ENCODE measurements around the gene ADGRA1. TPM values are rescaled to one million over a fixed set of nuclear protein-coding genes. Genes with fewer than 3 reads are reported as not detected.

The ADGRA1 gene
- total and polyA plus RNA-seq, 10 of the 15 experiments (the other 5 are each of a cell fraction or from before 2014, with no cell fraction given), result not detected

- Histone ChIP-seq H3K79me2 (ENCODE audit: control insufficient read depth, insufficient read depth, low read length) (no peaks in the 10 kb centered on the region), H4K20me1 (ENCODE audit: control insufficient read depth, insufficient read depth) (no peaks in the 10 kb centered on the region), H3K27me3 (replicated peaks in 1 of 2; ENCODE audit: control insufficient read depth in 2 of 2, insufficient read depth in 2 of 2, low read length in 1 of 2) (no peaks in the 10 kb centered on the region), H3K27ac (ENCODE audit: control insufficient read depth, insufficient read depth) (no peak overlapping the region), H3K9me3 (replicated peaks; ENCODE audit: control insufficient read depth, insufficient read depth, low read length) (no peaks in the 10 kb centered on the region; the same call in 2 of the 3 replicates), H3K9ac (ENCODE audit: control insufficient read depth, insufficient read depth, low read length) (no peak overlapping the region), H2AFZ (ENCODE audit: control insufficient read depth, low read depth, low read length) (no peak overlapping the region), H3K4me2 (ENCODE audit: control insufficient read depth, insufficient read depth) (no peak overlapping the region), H3K4me3 (no peak overlapping the region), H3K4me1 (ENCODE audit: control insufficient read depth, insufficient read depth, low read length) (no peaks in the 10 kb centered on the region), H3K36me3 (ENCODE audit: control insufficient read depth in 2 of 2, insufficient read depth in 2 of 2, low read length in 1 of 2) (no peaks in the 10 kb centered on the region)
- WGBS (ENCODE audit: insufficient coverage, insufficient replicate concordance, low lambda C conversion rate, missing lambda C conversion rate), result 52% methylated on average over 30 of the region's 30 CpGs
- intact Hi-C loops (cut with micrococcal nuclease; ENCODE audit: unreplicated experiment) (no loop called here), in situ Hi-C loops (cut with MboI) (no loop called here)
- ATAC-seq (no peak), DNase-seq (ENCODE audit: low read depth, low spot score) (no peak), FAIRE-seq (no peak)
- CTCF ChIA-PET, result no interaction called here
- POLR2A ChIA-PET, result no interaction called here
- RAD21 ChIA-PET (ENCODE audit: unreplicated experiment), result no interaction called here
- SMC1A ChIA-PET (ENCODE audit: uncharacterized antibody, unreplicated experiment), result no interaction called here
- BruUV-seq (replicated peaks), result no TSS peak
- TF ChIP-seq, protein P1, sequence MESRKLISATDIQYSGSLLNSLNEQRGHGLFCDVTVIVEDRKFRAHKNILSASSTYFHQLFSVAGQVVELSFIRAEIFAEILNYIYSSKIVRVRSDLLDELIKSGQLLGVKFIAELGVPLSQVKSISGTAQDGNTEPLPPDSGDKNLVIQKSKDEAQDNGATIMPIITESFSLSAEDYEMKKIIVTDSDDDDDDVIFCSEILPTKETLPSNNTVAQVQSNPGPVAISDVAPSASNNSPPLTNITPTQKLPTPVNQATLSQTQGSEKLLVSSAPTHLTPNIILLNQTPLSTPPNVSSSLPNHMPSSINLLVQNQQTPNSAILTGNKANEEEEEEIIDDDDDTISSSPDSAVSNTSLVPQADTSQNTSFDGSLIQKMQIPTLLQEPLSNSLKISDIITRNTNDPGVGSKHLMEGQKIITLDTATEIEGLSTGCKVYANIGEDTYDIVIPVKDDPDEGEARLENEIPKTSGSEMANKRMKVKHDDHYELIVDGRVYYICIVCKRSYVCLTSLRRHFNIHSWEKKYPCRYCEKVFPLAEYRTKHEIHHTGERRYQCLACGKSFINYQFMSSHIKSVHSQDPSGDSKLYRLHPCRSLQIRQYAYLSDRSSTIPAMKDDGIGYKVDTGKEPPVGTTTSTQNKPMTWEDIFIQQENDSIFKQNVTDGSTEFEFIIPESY (IDR thresholded peaks at IDR 0.05), result no peak
- TF ChIP-seq, protein P2, sequence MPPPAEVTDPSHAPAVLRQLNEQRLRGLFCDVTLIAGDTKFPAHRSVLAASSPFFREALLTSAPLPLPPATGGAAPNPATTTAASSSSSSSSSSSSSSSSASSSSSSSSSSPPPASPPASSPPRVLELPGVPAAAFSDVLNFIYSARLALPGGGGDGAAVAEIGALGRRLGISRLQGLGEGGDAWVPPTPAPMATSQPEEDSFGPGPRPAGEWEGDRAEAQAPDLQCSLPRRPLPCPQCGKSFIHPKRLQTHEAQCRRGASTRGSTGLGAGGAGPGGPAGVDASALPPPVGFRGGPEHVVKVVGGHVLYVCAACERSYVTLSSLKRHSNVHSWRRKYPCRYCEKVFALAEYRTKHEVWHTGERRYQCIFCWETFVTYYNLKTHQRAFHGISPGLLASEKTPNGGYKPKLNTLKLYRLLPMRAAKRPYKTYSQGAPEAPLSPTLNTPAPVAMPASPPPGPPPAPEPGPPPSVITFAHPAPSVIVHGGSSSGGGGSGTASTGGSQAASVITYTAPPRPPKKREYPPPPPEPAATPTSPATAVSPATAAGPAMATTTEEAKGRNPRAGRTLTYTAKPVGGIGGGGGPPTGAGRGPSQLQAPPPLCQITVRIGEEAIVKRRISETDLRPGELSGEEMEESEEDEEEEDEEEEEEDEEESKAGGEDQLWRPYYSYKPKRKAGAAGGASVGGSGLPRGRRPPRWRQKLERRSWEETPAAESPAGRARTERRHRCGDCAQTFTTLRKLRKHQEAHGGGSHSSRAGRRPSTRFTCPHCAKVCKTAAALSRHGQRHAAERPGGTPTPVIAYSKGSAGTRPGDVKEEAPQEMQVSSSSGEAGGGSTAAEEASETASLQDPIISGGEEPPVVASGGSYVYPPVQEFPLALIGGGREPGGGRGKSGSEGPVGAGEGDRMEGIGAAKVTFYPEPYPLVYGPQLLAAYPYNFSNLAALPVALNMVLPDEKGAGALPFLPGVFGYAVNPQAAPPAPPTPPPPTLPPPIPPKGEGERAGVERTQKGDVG (CRISPR knock-in tag; IDR thresholded peaks at IDR 0.05), result no peak
- no peak for TF ChIP-seq JUND (IDR thresholded peaks at IDR 0.05; ENCODE audit: low read depth, low read length)
- no peak for TF ChIP-seq SUZ12 (IDR thresholded peaks at IDR 0.05; ENCODE audit: unreplicated experiment)
- no peak for TF ChIP-seq IRF4 (IDR thresholded peaks at IDR 0.05; ENCODE audit: low read depth, low read length)
- no peak for TF ChIP-seq ATF7 (IDR thresholded peaks at IDR 0.05; ENCODE audit: low read depth)
- no peak for TF ChIP-seq HDAC6 (IDR thresholded peaks at IDR 0.05; ENCODE audit: unreplicated experiment)
- no peak for TF ChIP-seq POLR2AphosphoS2 (IDR thresholded peaks at IDR 0.05; ENCODE audit: low read depth, low read length)
- no peak for TF ChIP-seq HDAC2 (IDR thresholded peaks at IDR 0.05)
Observed at GRCh38 chr10:133169173-133169947, 81.6 kb downstream of the ADGRA1 start.
